ENCODE results near the gene SLC35F3.

GRCh38 chr1:233864578-233864977 is 39.9 kb upstream of the SLC35F3 start:
- no peak for TF ChIP-seq POLR2A (IDR thresholded peaks at IDR 0.05)
- TF ChIP-seq POLR2AphosphoS5 (IDR thresholded peaks at IDR 0.05): no peak
- TF ChIP-seq CTCF (IDR thresholded peaks at IDR 0.05): no peak
